ENCODE results near the gene C9orf72. TPM values are rescaled to one million over a fixed set of nuclear protein-coding genes. Genes with fewer than 3 reads are reported as not detected.
"Not testable (repeated sequence)": the region's sequence is repeated elsewhere in the genome, so short reads cannot be mapped to it uniquely, and the experiment has no call there.

C9orf72 gene
- polyA plus RNA-seq, 2 of the 4 experiments (the other 2 are of a cell fraction) = 4.0 to 16.4 TPM

DNA sequence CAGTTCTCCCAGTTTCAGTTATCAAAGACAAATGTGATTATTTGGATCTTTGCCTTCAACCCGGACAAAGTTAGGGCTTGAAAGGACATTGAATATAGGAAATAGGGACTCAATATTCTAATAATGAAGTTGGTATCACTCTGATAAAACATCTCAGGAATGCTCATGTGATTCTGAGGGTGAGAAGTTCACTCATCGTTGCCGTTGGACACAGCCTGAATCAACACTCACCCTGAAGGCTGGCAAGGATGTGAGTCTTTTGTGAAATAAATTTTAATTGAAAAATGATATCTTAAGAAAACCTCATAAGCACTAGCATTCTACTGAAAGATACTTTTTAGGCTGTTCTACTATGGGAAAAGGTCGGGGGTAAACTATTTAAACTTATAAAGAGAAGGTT lies 44.8 kb upstream of the C9orf72 start:
- H3K4me3 ChIP-seq = no peak overlapping the region
- ATAC-seq = no peak
- no peak overlapping the region for H3K27ac ChIP-seq
- ChIA-PET CTCF (no interaction called here), POLR2A (no interaction called here)
- H3K4me2 ChIP-seq = no peak overlapping the region
- no peak for FAIRE-seq
- no peaks in the 10 kb centered on the region for H3K9me3 ChIP-seq
- 1% methylated on average over 4 of the region's 4 CpGs for WGBS (ENCODE audit: missing lambda C conversion rate)
- no peak for DNase-seq (ENCODE audit: low read depth in 1 of 2, low spot score in 1 of 2)
- no peaks in the 10 kb centered on the region for H3K4me1 ChIP-seq
- TF ChIP-seq RFX5 (IDR thresholded peaks at IDR 0.05) = no peak
- TF ChIP-seq, protein P1, sequence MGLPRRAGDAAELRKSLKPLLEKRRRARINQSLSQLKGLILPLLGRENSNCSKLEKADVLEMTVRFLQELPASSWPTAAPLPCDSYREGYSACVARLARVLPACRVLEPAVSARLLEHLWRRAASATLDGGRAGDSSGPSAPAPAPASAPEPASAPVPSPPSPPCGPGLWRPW (IDR thresholded peaks at IDR 0.05) = no peak
- no peak for TF ChIP-seq GATA3 (IDR thresholded peaks at IDR 0.05; ENCODE audit: borderline replicate concordance)
- no peak for TF ChIP-seq PHF8 (IDR thresholded peaks at IDR 0.05; ENCODE audit: borderline replicate concordance, low read depth)
- TF ChIP-seq CEBPB (IDR thresholded peaks at IDR 0.05) = no peak
- no peak for TF ChIP-seq FOXS1 (CRISPR knock-in tag; IDR thresholded peaks at IDR 0.05)
- no peak for TF ChIP-seq POLR2AphosphoS2 (conservative IDR thresholded peaks at IDR 0.05; ENCODE audit: low read length)
- TF ChIP-seq EHMT2 (IDR thresholded peaks at IDR 0.05; ENCODE audit: low read depth) = no peak
- TF ChIP-seq RCOR1 (IDR thresholded peaks at IDR 0.05; ENCODE audit: low read depth, low read length) = no peak

GRCh38 chr9:27614551-27614950 lies 41.3 kb upstream of the C9orf72 start:
- no peak for TF ChIP-seq HDAC2 (IDR thresholded peaks at IDR 0.05)
- TF ChIP-seq MAFK (IDR thresholded peaks at IDR 0.05; ENCODE audit: partially characterized antibody) = no peak
- TF ChIP-seq ELK1 (IDR thresholded peaks at IDR 0.05; ENCODE audit: low read depth, low read length) = no peak
- TF ChIP-seq FOSL2 (IDR thresholded peaks at IDR 0.05) = no peak
- no peak for TF ChIP-seq FOSL2 (CRISPR knock-in tag; IDR thresholded peaks at IDR 0.05)
- no peak for TF ChIP-seq JUNB (IDR thresholded peaks at IDR 0.05)
- TF ChIP-seq FOSB (CRISPR knock-in tag; IDR thresholded peaks at IDR 0.05) = no peak
- no peak for TF ChIP-seq RCOR1 (IDR thresholded peaks at IDR 0.05; ENCODE audit: low read depth, low read length)
- TF ChIP-seq HOXB13 (CRISPR knock-in tag; IDR thresholded peaks at IDR 0.05; ENCODE audit: low read depth) = no peak
- no peak for TF ChIP-seq BHLHE40 (IDR thresholded peaks at IDR 0.05; ENCODE audit: low read depth, low read length)
- no peak for TF ChIP-seq RFX5 (IDR thresholded peaks at IDR 0.05)
- no peak for TF ChIP-seq NR3C1 (IDR thresholded peaks at IDR 0.05)
- TF ChIP-seq TFCP2L1 (CRISPR knock-in tag; IDR thresholded peaks at IDR 0.05) = no peak
- Histone ChIP-seq H3K27ac (no peak overlapping the region), H3K4me2 (no peak overlapping the region), H3K4me3 (no peak overlapping the region), H3K4me1 (no peaks in the 10 kb centered on the region), H3K9me3 (no peaks in the 10 kb centered on the region)
- DNase-seq (ENCODE audit: low read depth in 1 of 2, low spot score in 1 of 2) (no peak), ATAC-seq (no peak), FAIRE-seq (no peak)
- CTCF ChIA-PET = no interaction called here
- POLR2A ChIA-PET = no interaction called here
- WGBS (ENCODE audit: missing lambda C conversion rate) = 25% methylated on average over 8 of the region's 11 CpGs

- FAIRE-seq; ATAC-seq; POLR2A ChIA-PET; DNase-seq (ENCODE audit: low read depth in 1 of 2, low spot score in 1 of 2); H3K4me1 ChIP-seq; H3K4me2 ChIP-seq; H3K27ac ChIP-seq; H3K9me3 ChIP-seq; CTCF ChIA-PET; H3K4me3 ChIP-seq: not testable (repeated sequence)
- WGBS (ENCODE audit: missing lambda C conversion rate) = 17% methylated on average over 4 of the region's 4 CpGs
Measured at GRCh38 chr9:27612036-27612435, 38.8 kb upstream of the C9orf72 start.

GRCh38 chr9:27610622-27611021 lies 37.3 kb upstream of the C9orf72 start:
- CTCF ChIA-PET = interaction anchor here (0.9 kb wide), 1 partner anchor 81 kb away, joined by 3 read pairs; the partner anchor contains the start of gene MOB3B
- no peak overlapping the region for H3K4me2 ChIP-seq
- DNase-seq (ENCODE audit: low read depth in 1 of 2, low spot score in 1 of 2) (no peak), FAIRE-seq (no peak), ATAC-seq (no peak)
- WGBS (ENCODE audit: missing lambda C conversion rate) = 14% methylated on average over 5 of the region's 19 CpGs
- H3K4me1 ChIP-seq = no peaks in the 10 kb centered on the region
- H3K4me3 ChIP-seq = no peak overlapping the region
- POLR2A ChIA-PET = no interaction called here
- TF ChIP-seq CHD4 (IDR thresholded peaks at IDR 0.05; ENCODE audit: borderline replicate concordance) (no peak), ELK1 (IDR thresholded peaks at IDR 0.05; ENCODE audit: low read depth, low read length) (no peak), ZNF302 (CRISPR knock-in tag; IDR thresholded peaks at IDR 0.05) (no peak), JUN (IDR thresholded peaks at IDR 0.05) (no peak), JUNB (IDR thresholded peaks at IDR 0.05) (no peak), MYC (IDR thresholded peaks at IDR 0.05; ENCODE audit: borderline replicate concordance, low read length) (no peak)
- no peak overlapping the region for H3K27ac ChIP-seq
- no peaks in the 10 kb centered on the region for H3K9me3 ChIP-seq

Data from A549 (cell line).